Brain microvascular endothelial cell (primary cell): ENCODE data around the gene TIMM10.

ENCODE experiments used
- DNase-seq: peaks from one replicate; pipeline ENCODE4 v3.0.0-alpha.2; 2020
- H3K27ac ChIP-seq: fragments of 250-450 bp; sonication (Bioruptor Pico); 2 replicates; pipeline ENCODE4 v1.5.1; 2020; ENCODE audit warnings: mild to moderate bottlenecking, moderate library complexity
- H3K27me3 ChIP-seq: fragments of 250-450 bp; sonication (Bioruptor Pico); replicated peaks from 2 replicates; pipeline ENCODE4 v1.5.1; 2020; ENCODE audit warnings: mild to moderate bottlenecking
- H3K36me3 ChIP-seq: fragments of 250-450 bp; sonication (Bioruptor Pico); replicated peaks from 2 replicates; pipeline ENCODE4 v1.5.1; 2020; ENCODE audit warnings: mild to moderate bottlenecking
- H3K4me3 ChIP-seq: 2 replicates; pipeline ENCODE4 v1.5.1; 2011; ENCODE audit warnings: low read depth, mild to moderate bottlenecking, control low read depth, low read length, moderate library complexity
- CTCF ChIP-seq: IDR thresholded peaks from 2 replicates; pipeline ENCODE4 v1.5.1; 2011; ENCODE audit warnings: low read depth, mild to moderate bottlenecking, moderate library complexity, low read length, control low read depth, inconsistent platforms; ENCODE audit errors: missing control alignments
- in situ Hi-C: cut with HindIII; loops from 2 replicates; pipeline ENCODE4 v1.10.0; 2017; ENCODE audit warnings: low sequenced_read_pairs, low pct_ligation_motif_present

The TIMM10 gene

GRCh38 chr11:57496109-57496820 lies 34.3 kb downstream of the TIMM10 start:
- no peak overlapping the region for H3K4me3 ChIP-seq
- H3K36me3 ChIP-seq = no peaks in the 10 kb centered on the region
- DNase-seq = no peak
- H3K27me3 ChIP-seq = no peaks in the 10 kb centered on the region
- in situ Hi-C loops = no loop called here
- no peak overlapping the region for H3K27ac ChIP-seq
- no peak for TF ChIP-seq CTCF

GRCh38 chr11:57493507-57494503 lies 36.7 kb downstream of the TIMM10 start:
- Histone ChIP-seq H3K36me3 (no peaks in the 10 kb centered on the region), H3K4me3 (no peak overlapping the region), H3K27ac (no peak overlapping the region), H3K27me3 (no peaks in the 10 kb centered on the region)
- peak; percentile 98 for TF ChIP-seq CTCF
- in situ Hi-C loops = no loop called here
- DNase-seq = no peak

- Histone ChIP-seq H3K27me3 (no peaks in the 10 kb centered on the region), H3K27ac (no peak overlapping the region), H3K4me3 (no peak overlapping the region), H3K36me3 (no peaks in the 10 kb centered on the region)
- in situ Hi-C loops = no loop called here
- DNase-seq = peak; percentile 6
- peak; percentile 82 for TF ChIP-seq CTCF
Observed at GRCh38 chr11:57491371-57492061, 39.0 kb downstream of the TIMM10 start.

GRCh38 chr11:57490456-57491248 lies 39.9 kb downstream of the TIMM10 start:
- peak; percentile 34 for DNase-seq
- in situ Hi-C loops = no loop called here
- no peak overlapping the region for H3K27ac ChIP-seq
- no peaks in the 10 kb centered on the region for H3K36me3 ChIP-seq
- H3K4me3 ChIP-seq = no peak overlapping the region
- no peaks in the 10 kb centered on the region for H3K27me3 ChIP-seq
- no peak for TF ChIP-seq CTCF

- no peak overlapping the region for H3K4me3 ChIP-seq
- DNase-seq = no peak
- TF ChIP-seq CTCF = no peak
- no peaks in the 10 kb centered on the region for H3K27me3 ChIP-seq
- H3K36me3 ChIP-seq = no peaks in the 10 kb centered on the region
- in situ Hi-C loops = no loop called here
- H3K27ac ChIP-seq = no peak overlapping the region
Observed at GRCh38 chr11:57487920-57488659, 42.5 kb downstream of the TIMM10 start.
